Transverse colon (tissue), 4 donors: ENCODE measurements around the gene ZNF860. TPM values are rescaled to one million over a fixed set of nuclear protein-coding genes. Genes with fewer than 3 reads are reported as not detected.
A peak's percentile ranks its signal among the peaks of the same experiment; 100 is the strongest.

Source experiments
- DNase-seq: peaks from one replicate; pipeline ENCODE4 v3.0.0-alpha.2; 2019
- H3K27ac ChIP-seq, 4 donors: fragments of 200-600 bp; sonication (generic); 2 replicates each; pipeline ENCODE4 v1.5.1; 2016 to 2018; ENCODE audit warnings: inconsistent platforms in 4 of 4
- H3K27me3 ChIP-seq: fragments of 200-600 bp; sonication (generic); 2 replicates; pipeline ENCODE4 v1.5.1; 2017; ENCODE audit warnings: inconsistent platforms
- H3K36me3 ChIP-seq, 4 donors: fragments of 200-600 bp; sonication (generic); 2 replicates each; pipeline ENCODE4 v1.5.1; 2017 to 2019; ENCODE audit warnings: inconsistent platforms in 4 of 4
- H3K4me1 ChIP-seq, 4 donors: fragments of 200-600 bp; sonication (generic); 2 replicates each; pipeline ENCODE4 v1.5.1; 2017 to 2020; ENCODE audit warnings: inconsistent platforms in 4 of 4
- H3K4me3 ChIP-seq, 4 donors: fragments of 200-600 bp; sonication (generic); 1 replicate in 1 of 4; 2 replicates in 3 of 4; pipeline versions ENCODE4 v1.5.1 to v1.6.1; 2017 to 2019; ENCODE audit warnings: inconsistent platforms in 4 of 4
- H3K9me3 ChIP-seq, 2 donors: fragments of 200-600 bp; sonication (generic); 2 replicates each; pipeline ENCODE4 v1.5.1; 2017 to 2019; ENCODE audit warnings: inconsistent platforms in 2 of 2
- CTCF ChIP-seq, 5 experiments: fragments of 200-600 bp in 3 of 5; fragments of 450-650 bp in 2 of 5; sonication (generic) in 3 of 5; IDR thresholded peaks; 1 replicate in 2 of 5; 2 replicates in 3 of 5; pipeline ENCODE4 v1.5.1; 2016 to 2017; ENCODE audit warnings: antibody characterized with exemption in 5 of 5, inconsistent platforms in 3 of 5, mild to moderate bottlenecking in 2 of 5, moderate library complexity in 1 of 5
- EP300 ChIP-seq: sonication (generic); formaldehyde crosslinking; IDR thresholded peaks from one replicate; pipeline ENCODE4 v1.6.1; 2017; ENCODE audit warnings: antibody characterized with exemption, low read depth
- POLR2A ChIP-seq: fragments of 450-650 bp; IDR thresholded peaks from one replicate; pipeline ENCODE4 v1.6.1; 2016; ENCODE audit warnings: antibody characterized with exemption, mild to moderate bottlenecking, moderate library complexity
- POLR2AphosphoS5 ChIP-seq, 3 donors: sonication (generic); formaldehyde crosslinking; IDR thresholded peaks; one replicate each; pipeline ENCODE4 v1.6.1; 2016; ENCODE audit warnings: antibody characterized with exemption in 3 of 3
- WGBS, 2 donors: methylation state at CpG; one replicate each; pipeline ENCODE4 v1.1.5; 2018; ENCODE audit warnings: low coverage in 1 of 2; 5-methylcytosine and 5-hydroxymethylcytosine counted together
- in situ Hi-C, 4 donors: fragments of 200-750 bp; cut with MboI; loops; one replicate each; pipeline versions ENCODE4 v1.15.0 to v1.15.1; 2017; ENCODE audit warnings: low sequenced_read_pairs in 3 of 4, low pct_ligation_motif_present in 1 of 4, low pct_unique_long_range_greater_than_20kb in 1 of 4
- intact Hi-C: fragments of 100-400 bp; cut with DNase I; formaldehyde crosslinking; loops from one replicate; pipeline ENCODE4 v1.15.1; 2023; ENCODE audit warnings: low total_unique reads
- total RNA-seq, 4 donors: library from RNA; depleted of rRNA; stranded (reverse); fragments of >200 nt; gene quantifications; one replicate each; pipeline ENCODE4 v1.1.0, GENCODE V29; 2016

ZNF860 gene
- total RNA-seq, 4 donors from 2014 or later = 0.41 to 5.4 (median 1.6) TPM; not detected in 1

DNA sequence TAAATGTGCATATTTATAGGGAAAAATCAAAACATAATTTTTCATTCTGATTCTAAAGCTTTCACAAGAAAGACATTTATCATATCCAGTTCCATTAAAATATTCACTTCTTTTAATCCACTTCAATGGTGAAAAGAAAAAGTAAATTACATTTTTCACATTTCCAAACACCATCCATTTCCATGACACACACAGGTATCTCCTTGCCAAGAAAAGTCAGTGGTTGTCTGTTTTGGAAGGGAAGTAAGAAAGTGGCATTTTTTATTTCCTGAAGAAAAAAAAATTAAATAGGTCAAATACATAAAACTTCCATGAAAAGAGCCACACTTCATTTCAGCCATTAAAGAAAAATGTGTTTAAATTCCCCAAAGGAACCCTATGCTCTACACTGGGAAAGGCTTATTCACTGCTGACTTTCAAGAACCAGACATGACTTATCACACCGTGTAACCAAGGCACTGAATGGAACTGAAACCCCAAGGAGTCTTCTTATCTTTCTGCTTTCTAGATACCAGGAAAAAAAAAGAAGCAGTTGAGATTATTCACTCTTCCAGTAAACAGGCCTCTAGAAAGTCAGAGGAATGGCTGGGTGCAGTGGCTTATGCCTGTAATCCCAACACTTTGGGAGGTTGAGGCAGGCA is 45.0 kb upstream of the ZNF860 start:
- DNase-seq = no peak
- Histone ChIP-seq H3K4me1 (no peaks in the 10 kb centered on the region), H3K27me3 (no peaks in the 10 kb centered on the region), H3K27ac (peak overlapping the region in 1 of 4 donors; percentile 18), H3K9me3 (no peaks in the 10 kb centered on the region), H3K36me3 (no peaks in the 10 kb centered on the region), H3K4me3 (no peak overlapping the region)
- in situ Hi-C loops (no loop called here), intact Hi-C loops (no loop called here)
- TF ChIP-seq POLR2AphosphoS5 (IDR thresholded peaks at IDR 0.05) (no peak), EP300 (no peak), CTCF (IDR thresholded peaks at IDR 0.05) (no peak), POLR2A (no peak)
- WGBS, 2 donors = 12% methylated on average over 1 of the region's 1 CpG; no CpG with 5 or more reads in 1 of the 2 donors

DNA sequence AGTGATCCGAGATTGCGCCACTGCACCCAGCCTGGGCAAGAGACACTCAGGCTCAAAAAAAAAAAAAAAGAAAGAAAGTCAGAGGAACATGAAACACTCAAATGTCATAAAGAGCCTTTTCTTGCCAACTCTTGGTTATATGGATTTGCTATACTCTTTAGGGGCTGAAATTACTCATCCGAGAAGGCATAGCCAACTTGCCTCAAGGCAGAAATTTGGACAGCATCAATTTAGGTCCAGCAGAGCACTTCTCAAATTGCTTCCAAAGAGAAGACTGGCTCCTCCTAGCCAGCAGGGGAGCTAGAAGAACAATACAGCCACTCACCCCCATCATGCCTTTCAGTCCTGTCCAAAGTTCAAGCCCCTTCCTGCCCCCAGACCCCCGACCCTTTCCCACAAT is 44.3 kb upstream of the ZNF860 start:
- Histone ChIP-seq H3K36me3 (no peaks in the 10 kb centered on the region), H3K4me3 (no peak overlapping the region), H3K9me3 (no peaks in the 10 kb centered on the region), H3K4me1 (no peaks in the 10 kb centered on the region), H3K27me3 (no peaks in the 10 kb centered on the region), H3K27ac (no peak overlapping the region)
- no peak for DNase-seq
- WGBS, 2 donors = 73 to 84% methylated on average over 2 to 4 of the region's 4 CpGs
- no peak for TF ChIP-seq POLR2AphosphoS5 (IDR thresholded peaks at IDR 0.05)
- TF ChIP-seq EP300 = no peak
- TF ChIP-seq CTCF (IDR thresholded peaks at IDR 0.05) = no peak
- no peak for TF ChIP-seq POLR2A
- in situ Hi-C loops (no loop called here), intact Hi-C loops (no loop called here)

DNA sequence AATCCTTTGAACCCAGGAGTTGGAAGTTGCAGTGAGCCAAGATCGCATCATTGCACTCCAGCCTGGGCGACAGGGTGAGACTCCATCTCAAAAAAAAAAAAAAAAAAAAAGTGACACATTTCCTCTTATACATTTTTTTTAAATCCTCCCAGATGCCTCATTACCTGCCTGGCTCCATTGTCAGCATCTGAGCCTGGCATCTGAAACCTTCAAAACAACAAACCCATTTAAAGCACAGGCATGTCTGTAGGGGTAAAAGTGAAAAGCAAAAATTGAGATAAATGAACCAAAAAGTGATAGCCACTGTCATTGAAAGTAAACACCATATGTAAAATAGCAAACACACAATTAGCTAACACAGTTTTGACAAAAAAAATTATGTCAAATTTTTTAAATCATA is 39.1 kb upstream of the ZNF860 start:
- no peak for DNase-seq
- in situ Hi-C loops (no loop called here), intact Hi-C loops (no loop called here)
- H3K36me3 ChIP-seq = no peaks in the 10 kb centered on the region
- 80 to 100% methylated on average over 2 of the region's 2 CpGs for WGBS, 2 donors
- no peak overlapping the region for H3K4me3 ChIP-seq
- H3K27ac ChIP-seq = no peak overlapping the region
- no peaks in the 10 kb centered on the region for H3K9me3 ChIP-seq
- H3K27me3 ChIP-seq = no peaks in the 10 kb centered on the region
- no peak for TF ChIP-seq POLR2AphosphoS5 (IDR thresholded peaks at IDR 0.05)
- TF ChIP-seq EP300 = no peak
- TF ChIP-seq CTCF (IDR thresholded peaks at IDR 0.05) = no peak
- no peak for TF ChIP-seq POLR2A
- peaks cover 0 to 11% (median 3%) of the 10 kb centered on the region in 4 donors for H3K4me1 ChIP-seq

- H3K4me1 ChIP-seq = peaks cover 0 to 15% (median 9%) of the 10 kb centered on the region in 4 donors
- H3K27ac ChIP-seq = no peak overlapping the region
- no peaks in the 10 kb centered on the region for H3K9me3 ChIP-seq
- no peak for DNase-seq
- no peak for TF ChIP-seq POLR2AphosphoS5 (IDR thresholded peaks at IDR 0.05)
- no peak for TF ChIP-seq POLR2A
- no peak for TF ChIP-seq EP300
- TF ChIP-seq CTCF (IDR thresholded peaks at IDR 0.05) = no peak
- in situ Hi-C loops (no loop called here), intact Hi-C loops (no loop called here)
- H3K36me3 ChIP-seq = no peaks in the 10 kb centered on the region
- no peaks in the 10 kb centered on the region for H3K27me3 ChIP-seq
- no peak overlapping the region for H3K4me3 ChIP-seq
Observed at GRCh38 chr3:31943041-31943440, 38.5 kb upstream of the ZNF860 start.
